Heart right ventricle (tissue), 16 donors: ENCODE measurements around the gene TTC16. TPM values are rescaled to one million over a fixed set of nuclear protein-coding genes. Genes with fewer than 3 reads are reported as not detected.

Experiments
- ATAC-seq, 8 donors: fragments of 200-7000 bp; cut with Tn5 transposase; one replicate each; pipeline ENCODE4 v1.9.1; 2020; ENCODE audit warnings: mild to moderate bottlenecking in 8 of 8, moderate library complexity in 8 of 8, moderate number of reproducible peaks in 1 of 8
- DNase-seq, 2 donors: peaks; one replicate each; pipeline ENCODE4 v3.0.0-alpha.2; 2020
- H3K27ac ChIP-seq, 10 donors: fragments of 200-600 bp; sonication (generic) in 2 of 10; one replicate each; pipeline versions ENCODE4 v1.5.0 to v1.8.0; 2020 to 2022; ENCODE audit warnings: mild to moderate bottlenecking in 3 of 10
- H3K27me3 ChIP-seq, 7 donors: fragments of 200-600 bp; one replicate each; pipeline ENCODE4 v1.8.0; 2021 to 2022; ENCODE audit warnings: mild to moderate bottlenecking in 2 of 7
- H3K36me3 ChIP-seq, 9 donors: fragments of 200-600 bp; sonication (generic) in 1 of 9; one replicate each; pipeline versions ENCODE4 v1.5.0 to v1.8.0; 2020 to 2022; ENCODE audit warnings: mild to moderate bottlenecking in 2 of 9
- H3K4me1 ChIP-seq, 9 donors: fragments of 200-600 bp; sonication (generic) in 1 of 9; one replicate each; pipeline versions ENCODE4 v1.5.0 to v1.8.0; 2020 to 2022; ENCODE audit warnings: mild to moderate bottlenecking in 4 of 9
- H3K4me3 ChIP-seq, 10 donors: fragments of 200-600 bp; sonication (generic) in 2 of 10; one replicate each; pipeline versions ENCODE4 v1.5.0 to v1.8.0; 2020 to 2022; ENCODE audit warnings: mild to moderate bottlenecking in 7 of 10, moderate library complexity in 2 of 10
- H3K9me3 ChIP-seq, 11 donors: fragments of 200-600 bp in 10 of 11; sonication (generic) in 2 of 11; one replicate each; pipeline versions ENCODE4 v1.5.0 to v1.8.0; 2013 to 2022; ENCODE audit warnings: mild to moderate bottlenecking in 2 of 11, control low read depth in 1 of 11, moderate library complexity in 1 of 11
- CTCF ChIP-seq, 9 donors: fragments of 200-600 bp; sonication (generic) in 2 of 9; IDR thresholded peaks; one replicate each; pipeline versions ENCODE4 v1.5.0 to v1.8.0; 2021 to 2022; ENCODE audit warnings: antibody characterized with exemption in 9 of 9, mild to moderate bottlenecking in 5 of 9, moderate library complexity in 1 of 9
- WGBS, 2 donors: extraction: QIAGEN DNeasy Blood & Tissue Kit; methylation state at CpG; one replicate each; pipeline ENCODE4 v1.1.7; 2013; ENCODE audit warnings: inconsistent platforms in 1 of 2; 5-methylcytosine and 5-hydroxymethylcytosine counted together
- intact Hi-C, 10 donors: fragments of 100-400 bp; cut with DNase I; formaldehyde crosslinking; loops; one replicate each; pipeline versions ENCODE4 v1.11.1 to v1.14.2; 2022
- polyA plus RNA-seq, 2 donors: library from polyadenylated mRNA; stranded (reverse); fragments of 200-250 nt; gene quantifications; one replicate each; pipeline ENCODE4 v1.2.3, GENCODE V29; 2013
- total RNA-seq, 10 donors: library from RNA; stranded (reverse); fragmentation: NEBNext Ultra II Directional in 3 of 10; extraction: Animal tissue kit (Norgen Biotek cat#: 25700) in 3 of 10; gene quantifications; one replicate each; pipeline versions ENCODE4 v1.2.1 to v1.2.4, GENCODE V29; 2021 to 2023
- donor health status: Arrhythmogenic right ventricular cardiomyopathy.
- donor health status: ischemic (EF 13 %, LVEDD 7.1; RV severe dilation, severe dysfunction).
- donor health status: healthy with polysubstance abuse.
- donor health status: DM: no; HTN: yes; CAD: no.
- donor health status: DM: no; HTN: no; CAD: no.
- donor health status: ischemic (EF 25% LVEDD 6.9; RV normal size, moderate dysfunction).
- donor health status: ischemic (EF 25% LVEDD 5.7; RV mildly dilated, moderate dysfunction).
- donor health status: healthy.
- donor health status: DM: yes; HTN: yes; CAD: no.
- donor health status: Ischemic cardiomyopathy.
- donor health status: ischemic (EF 35%, LVEDD 5.7; RV mildly dilated, moderate dysfunction).
- donor health status: nonischemic (EF 11% LVEDD 7.7; RV severe dilation, severe dysfunction).
- donor health status: DM: yes; HTN: yes; CAD: no.
- donor health status: PGD.
- donor health status: ischemic (EF 29% LVEDD 5.4; RV normal size, mild dysfunction).
- donor health status: nonischemic (EF 23%, LVEDD 6.1; RV moderate dilation, normal function).

Gene TTC16
- total and polyA plus RNA-seq, 12 donors: 0.04 to 1.4 (median 0.32) TPM; not detected in 1

- peaks cover 5 to 23% (median 18%) of the 10 kb centered on the region in 9 donors for H3K4me1 ChIP-seq
- DNase-seq (no peak), ATAC-seq (no peak)
- 75 to 81% methylated on average over 9 of the region's 9 CpGs for WGBS, 2 donors
- H3K4me3 ChIP-seq: peak overlapping the region in 9 of 10 donors; percentile 52 to 95 (median 83)
- H3K27ac ChIP-seq: peak overlapping the region; percentile 4 to 91 (median 84)
- no peak for TF ChIP-seq CTCF (IDR thresholded peaks at IDR 0.05)
- intact Hi-C loops: loop anchor here in 3 of 10 donors (5.0 kb wide), 1 partner anchor 104 kb away; the partner anchor contains the start of gene STXBP1 (in 3 of the 3)
- no peaks in the 10 kb centered on the region for H3K27me3 ChIP-seq
- no peaks in the 10 kb centered on the region for H3K9me3 ChIP-seq
- H3K36me3 ChIP-seq: no peaks in the 10 kb centered on the region
Observed at GRCh38 chr9:127716412-127716811, 533 bp downstream of the TTC16 start.

GRCh38 chr9:127717766-127718165 lies 1.9 kb downstream of the TTC16 start:
- ATAC-seq (no peak), DNase-seq (no peak)
- WGBS, 2 donors: 74 to 77% methylated on average over 5 of the region's 5 CpGs
- Histone ChIP-seq H3K36me3 (no peaks in the 10 kb centered on the region), H3K27me3 (no peaks in the 10 kb centered on the region), H3K27ac (peak overlapping the region in 3 of 10 donors; percentile 35 to 41 (median 37)), H3K4me1 (peaks cover 5 to 23% (median 18%) of the 10 kb centered on the region in 9 donors), H3K4me3 (no peak overlapping the region), H3K9me3 (no peaks in the 10 kb centered on the region)
- intact Hi-C loops: loop anchor here in 3 of 10 donors (5.0 kb wide), 1 partner anchor 105 kb away; the partner anchor contains the start of gene STXBP1 (in 3 of the 3)
- TF ChIP-seq CTCF (IDR thresholded peaks at IDR 0.05): no peak

GRCh38 chr9:127720031-127720864 lies 4.4 kb downstream of the TTC16 start:
- 82 to 84% methylated on average over 12 of the region's 12 CpGs for WGBS, 2 donors
- Histone ChIP-seq H3K4me3 (no peak overlapping the region), H3K9me3 (no peaks in the 10 kb centered on the region), H3K27ac (peak overlapping the region in 1 of 10 donors; percentile 36), H3K36me3 (no peaks in the 10 kb centered on the region), H3K4me1 (peaks cover 0 to 25% (median 18%) of the 10 kb centered on the region in 9 donors), H3K27me3 (peaks cover 0 to 6% (median 0%) of the 10 kb centered on the region in 7 donors)
- ATAC-seq: no peak
- intact Hi-C loops: loop anchor here in 1 of 10 donors (10.0 kb wide), 1 partner anchor 215 kb away; no protein-coding TSS in a partner anchor
- no peak for TF ChIP-seq CTCF (IDR thresholded peaks at IDR 0.05)
- no peak for DNase-seq

GRCh38 chr9:127720865-127721227 lies 5.0 kb downstream of the TTC16 start:
- no peak for TF ChIP-seq CTCF (IDR thresholded peaks at IDR 0.05)
- DNase-seq: no peak
- H3K36me3 ChIP-seq: no peaks in the 10 kb centered on the region
- intact Hi-C loops: loop anchor here in 1 of 10 donors (10.0 kb wide), 1 partner anchor 216 kb away; no protein-coding TSS in a partner anchor
- ATAC-seq: no peak
- no peak overlapping the region for H3K27ac ChIP-seq
- peaks cover 0 to 25% (median 18%) of the 10 kb centered on the region in 9 donors for H3K4me1 ChIP-seq
- no peaks in the 10 kb centered on the region for H3K9me3 ChIP-seq
- H3K4me3 ChIP-seq: peak overlapping the region in 1 of 10 donors; percentile 9
- peaks cover 0 to 6% (median 0%) of the 10 kb centered on the region in 7 donors for H3K27me3 ChIP-seq
